ENCODE data around the gene TBC1D16. TPM values are rescaled to one million over a fixed set of nuclear protein-coding genes. Genes with fewer than 3 reads are reported as not detected.
A peak's percentile ranks its signal among the peaks of the same experiment; 100 is the strongest.

TBC1D16 gene
- total and polyA plus RNA-seq, 4 donors = 16.7 to 38.8 (median 31.1) TPM

DNA sequence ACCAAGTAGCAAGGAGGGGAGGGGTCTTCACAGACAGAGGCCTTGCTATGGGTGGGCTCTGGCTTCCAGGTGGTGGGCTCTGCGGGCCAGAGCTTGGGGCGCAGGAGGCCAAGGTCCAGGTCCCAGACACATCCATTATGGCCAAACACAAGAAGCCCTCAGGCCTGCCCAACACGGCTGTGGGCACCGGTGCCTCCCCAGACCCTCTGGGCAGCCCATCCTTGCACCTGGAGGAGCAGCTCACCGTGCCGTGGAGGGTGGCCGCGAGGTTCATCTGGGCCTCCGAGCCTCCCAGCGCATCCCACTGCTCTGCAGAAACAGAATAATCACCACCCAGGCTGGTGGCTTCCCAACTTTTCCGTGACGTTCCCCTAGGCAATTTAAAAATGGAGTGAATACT lies 55.9 kb downstream of the TBC1D16 start:
- whole genome bisulfite sequencing (ENCODE audit: insufficient coverage) = 97% methylated on average over 4 of the region's 12 CpGs
- no peak overlapping the region for H3K4me3 ChIP-seq (ENCODE audit: low read depth, low read length)
- peaks cover 63% of the 10 kb centered on the region for H3K4me1 ChIP-seq (ENCODE audit: control insufficient read depth, insufficient read depth, low read length)
- H3K27me3 ChIP-seq (ENCODE audit: control insufficient read depth, insufficient read depth, low read length) = no peaks in the 10 kb centered on the region
- H3K9me3 ChIP-seq (ENCODE audit: control insufficient read depth, insufficient read depth, low read length) = no peaks in the 10 kb centered on the region
- H3K36me3 ChIP-seq (ENCODE audit: control insufficient read depth, insufficient read depth, low read length) = peaks cover 19% of the 10 kb centered on the region
- H3K27ac ChIP-seq (ENCODE audit: low read depth, low read length) = no peak overlapping the region
- no peak for DNase-seq (ENCODE audit: low read depth in 4 of 6, low spot score in 6 of 6)

- no peak for DNase-seq (ENCODE audit: low read depth in 4 of 6, low spot score in 6 of 6)
- Histone ChIP-seq H3K36me3 (ENCODE audit: control insufficient read depth, insufficient read depth, low read length) (peaks cover 19% of the 10 kb centered on the region), H3K27ac (ENCODE audit: low read depth, low read length) (no peak overlapping the region), H3K9me3 (ENCODE audit: control insufficient read depth, insufficient read depth, low read length) (no peaks in the 10 kb centered on the region), H3K27me3 (ENCODE audit: control insufficient read depth, insufficient read depth, low read length) (no peaks in the 10 kb centered on the region), H3K4me1 (ENCODE audit: control insufficient read depth, insufficient read depth, low read length) (peaks cover 63% of the 10 kb centered on the region), H3K4me3 (ENCODE audit: low read depth, low read length) (no peak overlapping the region)
- WGBS (ENCODE audit: insufficient coverage) = 82% methylated on average over 28 of the region's 30 CpGs
Observed at GRCh38 chr17:79979221-79979741, 56.4 kb downstream of the TBC1D16 start.

GRCh38 chr17:79978548-79978855 lies 57.2 kb downstream of the TBC1D16 start:
- Histone ChIP-seq H3K36me3 (ENCODE audit: control insufficient read depth, insufficient read depth, low read length) (peaks cover 19% of the 10 kb centered on the region), H3K9me3 (ENCODE audit: control insufficient read depth, insufficient read depth, low read length) (no peaks in the 10 kb centered on the region), H3K4me3 (ENCODE audit: low read depth, low read length) (no peak overlapping the region), H3K4me1 (ENCODE audit: control insufficient read depth, insufficient read depth, low read length) (peaks cover 63% of the 10 kb centered on the region), H3K27me3 (ENCODE audit: control insufficient read depth, insufficient read depth, low read length) (no peaks in the 10 kb centered on the region), H3K27ac (ENCODE audit: low read depth, low read length) (no peak overlapping the region)
- 21% methylated on average over 8 of the region's 11 CpGs for WGBS (ENCODE audit: insufficient coverage)
- peak in 2 of 6 donors; percentile 46 to 90 for DNase-seq (ENCODE audit: low read depth in 4 of 6, low spot score in 6 of 6)

- peak in 3 of 6 donors; percentile 45 to 88 (median 77) for DNase-seq (ENCODE audit: low read depth in 4 of 6, low spot score in 6 of 6)
- Histone ChIP-seq H3K36me3 (ENCODE audit: control insufficient read depth, insufficient read depth, low read length) (peaks cover 17% of the 10 kb centered on the region), H3K27ac (ENCODE audit: low read depth, low read length) (peak overlapping the region; percentile 62), H3K4me1 (ENCODE audit: control insufficient read depth, insufficient read depth, low read length) (peaks cover 63% of the 10 kb centered on the region), H3K4me3 (ENCODE audit: low read depth, low read length) (no peak overlapping the region), H3K9me3 (ENCODE audit: control insufficient read depth, insufficient read depth, low read length) (no peaks in the 10 kb centered on the region), H3K27me3 (ENCODE audit: control insufficient read depth, insufficient read depth, low read length) (no peaks in the 10 kb centered on the region)
- 23% methylated on average over 40 of the region's 47 CpGs for WGBS (ENCODE audit: insufficient coverage)
Observed at GRCh38 chr17:79977708-79978547, 57.7 kb downstream of the TBC1D16 start.

DNA sequence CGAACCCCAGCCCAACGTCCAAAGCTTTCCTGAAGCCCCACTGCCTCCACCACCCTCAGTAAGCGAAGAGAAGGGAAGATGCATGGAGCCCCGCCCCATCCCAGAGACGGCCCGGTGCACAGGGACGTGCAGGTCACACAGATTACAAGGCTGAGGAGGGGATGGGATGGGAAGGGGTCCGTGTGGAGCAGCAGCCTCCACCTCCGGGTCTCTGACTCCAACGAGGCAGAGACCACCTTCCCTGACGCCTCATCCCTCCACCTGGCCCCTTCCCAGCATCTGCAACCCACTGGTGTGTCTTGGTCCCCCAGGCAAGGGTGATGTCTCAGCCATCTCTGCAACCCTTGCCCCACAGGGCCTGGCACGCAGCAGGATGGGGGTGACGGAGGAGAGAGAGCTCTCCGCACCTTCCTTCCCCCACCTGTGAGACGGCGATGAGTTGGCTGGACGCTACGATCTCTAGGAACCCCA lies 58.5 kb downstream of the TBC1D16 start:
- no peaks in the 10 kb centered on the region for H3K27me3 ChIP-seq (ENCODE audit: control insufficient read depth, insufficient read depth, low read length)
- WGBS (ENCODE audit: insufficient coverage) = 45% methylated on average over 9 of the region's 18 CpGs
- no peaks in the 10 kb centered on the region for H3K9me3 ChIP-seq (ENCODE audit: control insufficient read depth, insufficient read depth, low read length)
- peaks cover 63% of the 10 kb centered on the region for H3K4me1 ChIP-seq (ENCODE audit: control insufficient read depth, insufficient read depth, low read length)
- H3K4me3 ChIP-seq (ENCODE audit: low read depth, low read length) = no peak overlapping the region
- DNase-seq (ENCODE audit: low read depth in 4 of 6, low spot score in 6 of 6) = no peak
- H3K36me3 ChIP-seq (ENCODE audit: control insufficient read depth, insufficient read depth, low read length) = peaks cover 23% of the 10 kb centered on the region
- peak overlapping the region; percentile 62 for H3K27ac ChIP-seq (ENCODE audit: low read depth, low read length)

DNA sequence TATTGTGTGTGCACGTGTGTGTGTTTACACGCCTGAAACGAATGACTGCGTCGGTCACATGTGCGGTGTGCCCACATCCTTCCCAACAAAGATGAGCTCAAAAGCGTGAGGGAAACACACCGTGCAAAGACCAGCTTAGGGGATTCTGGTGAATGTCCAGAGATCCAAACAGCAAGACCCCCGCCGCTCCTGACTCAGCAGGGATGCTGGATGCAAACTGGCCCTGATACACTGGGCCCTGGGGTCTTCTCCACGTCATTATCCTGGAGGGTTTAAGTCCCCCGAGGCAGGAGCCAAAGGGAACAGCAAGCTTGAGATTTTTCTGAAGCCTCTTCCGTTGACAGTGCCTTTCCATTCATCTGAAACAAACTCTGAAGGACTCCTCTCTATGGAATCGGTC lies 59.2 kb downstream of the TBC1D16 start:
- 81% methylated on average over 8 of the region's 14 CpGs for WGBS (ENCODE audit: insufficient coverage)
- no peak overlapping the region for H3K4me3 ChIP-seq (ENCODE audit: low read depth, low read length)
- no peak for DNase-seq (ENCODE audit: low read depth in 4 of 6, low spot score in 6 of 6)

GRCh38 chr17:79975498-79976134 lies 60.1 kb downstream of the TBC1D16 start:
- H3K9me3 ChIP-seq (ENCODE audit: control insufficient read depth, insufficient read depth, low read length) = no peaks in the 10 kb centered on the region
- 92% methylated on average over 19 of the region's 20 CpGs for WGBS (ENCODE audit: insufficient coverage)
- H3K4me1 ChIP-seq (ENCODE audit: control insufficient read depth, insufficient read depth, low read length) = peaks cover 51% of the 10 kb centered on the region
- no peak overlapping the region for H3K4me3 ChIP-seq (ENCODE audit: low read depth, low read length)
- no peak for DNase-seq (ENCODE audit: low read depth in 4 of 6, low spot score in 6 of 6)
- no peaks in the 10 kb centered on the region for H3K27me3 ChIP-seq (ENCODE audit: control insufficient read depth, insufficient read depth, low read length)
- H3K27ac ChIP-seq (ENCODE audit: low read depth, low read length) = no peak overlapping the region
- peaks cover 25% of the 10 kb centered on the region for H3K36me3 ChIP-seq (ENCODE audit: control insufficient read depth, insufficient read depth, low read length)

More for the DNA sequence above, 59.2 kb downstream of the TBC1D16 start:
- peaks cover 25% of the 10 kb centered on the region for H3K36me3 ChIP-seq (ENCODE audit: control insufficient read depth, insufficient read depth, low read length)
- H3K4me1 ChIP-seq (ENCODE audit: control insufficient read depth, insufficient read depth, low read length) = peaks cover 59% of the 10 kb centered on the region
- no peaks in the 10 kb centered on the region for H3K9me3 ChIP-seq (ENCODE audit: control insufficient read depth, insufficient read depth, low read length)
- no peaks in the 10 kb centered on the region for H3K27me3 ChIP-seq (ENCODE audit: control insufficient read depth, insufficient read depth, low read length)
- no peak overlapping the region for H3K27ac ChIP-seq (ENCODE audit: low read depth, low read length)

- H3K4me1 ChIP-seq (ENCODE audit: control insufficient read depth, insufficient read depth, low read length) = peaks cover 47% of the 10 kb centered on the region
- H3K9me3 ChIP-seq (ENCODE audit: control insufficient read depth, insufficient read depth, low read length) = no peaks in the 10 kb centered on the region
- H3K27me3 ChIP-seq (ENCODE audit: control insufficient read depth, insufficient read depth, low read length) = no peaks in the 10 kb centered on the region
- 90% methylated on average over 21 of the region's 23 CpGs for WGBS (ENCODE audit: insufficient coverage)
- no peak overlapping the region for H3K27ac ChIP-seq (ENCODE audit: low read depth, low read length)
- peaks cover 24% of the 10 kb centered on the region for H3K36me3 ChIP-seq (ENCODE audit: control insufficient read depth, insufficient read depth, low read length)
- H3K4me3 ChIP-seq (ENCODE audit: low read depth, low read length) = no peak overlapping the region
- no peak for DNase-seq (ENCODE audit: low read depth in 4 of 6, low spot score in 6 of 6)
Observed at GRCh38 chr17:79974566-79975497, 60.8 kb downstream of the TBC1D16 start.

- Histone ChIP-seq H3K4me1 (ENCODE audit: control insufficient read depth, insufficient read depth, low read length) (peaks cover 17% of the 10 kb centered on the region), H3K4me3 (ENCODE audit: low read depth, low read length) (no peak overlapping the region), H3K9me3 (ENCODE audit: control insufficient read depth, insufficient read depth, low read length) (no peaks in the 10 kb centered on the region), H3K27ac (ENCODE audit: low read depth, low read length) (no peak overlapping the region), H3K36me3 (ENCODE audit: control insufficient read depth, insufficient read depth, low read length) (peaks cover 13% of the 10 kb centered on the region), H3K27me3 (ENCODE audit: control insufficient read depth, insufficient read depth, low read length) (no peaks in the 10 kb centered on the region)
- no peak for DNase-seq (ENCODE audit: low read depth in 4 of 6, low spot score in 6 of 6)
- WGBS (ENCODE audit: insufficient coverage) = 95% methylated on average over 9 of the region's 9 CpGs
Observed at GRCh38 chr17:79971651-79972050, 64.0 kb downstream of the TBC1D16 start.

Measured in spinal cord (tissue), 10 donors.